SK-N-SH (cell line): ENCODE data around the gene KCNV2. TPM values are rescaled to one million over a fixed set of nuclear protein-coding genes. Genes with fewer than 3 reads are reported as not detected.

Experiments used
- CTCF ChIA-PET: fragments of 300-600, 350-600 bp; formaldehyde crosslinking; extraction: SDS; loops from one replicate; lab custom pipeline; 2021; lab: Yijun Ruan, JAX
- POLR2A ChIA-PET: fragments of 350-600 bp; sonication (Branson Sonifier 250); formaldehyde crosslinking; extraction: SDS; loops from one replicate; lab custom pipeline; 2020; ENCODE audit warnings: antibody characterized with exemption, inconsistent platforms; lab: Yijun Ruan, JAX
- DNase-seq: peaks from one replicate; pipeline ENCODE4 v3.0.0; 2012
- H2AFZ ChIP-seq: fragments of 200-600 bp; sonication (generic); 2 replicates; pipeline ENCODE4 v1.8.1; 2016; ENCODE audit warnings: antibody characterized with exemption, mild to moderate bottlenecking, low read depth
- H3F3A ChIP-seq: fragments of 200-600 bp; sonication (generic); replicated peaks from 2 replicates; pipeline ENCODE3; 2016; ENCODE audit warnings: antibody characterized with exemption, mild to moderate bottlenecking; ENCODE audit not compliant: insufficient read depth
- H3K27ac ChIP-seq, 2 experiments: fragments of 200-500 bp in 1 of 2; fragments of 200-600 bp in 1 of 2; sonication (Bioruptor generic) in 1 of 2; sonication (generic), shearing (Covaris generic) in 1 of 2; 2 replicates each; pipeline versions ENCODE4 v1.5.1 to v1.6.1; 2014 to 2016; ENCODE audit warnings: low read depth in 2 of 2, inconsistent platforms in 1 of 2, low read length in 1 of 2, mild to moderate bottlenecking in 1 of 2, mixed read lengths in 1 of 2
- H3K27me3 ChIP-seq: fragments of 200-600 bp; sonication (generic), shearing (Covaris generic); 2 replicates; pipeline ENCODE4 v1.6.1; 2016; ENCODE audit warnings: mixed run types; ENCODE audit not compliant: insufficient read depth
- H3K36me3 ChIP-seq, 2 experiments: fragments of 200-500 bp in 1 of 2; fragments of 200-600 bp in 1 of 2; sonication (Bioruptor generic) in 1 of 2; sonication (generic) in 1 of 2; replicated peaks in 1 of 2; 2 replicates each; pipeline versions ENCODE3 to v1.5.1; 2014 to 2016; ENCODE audit warnings: low read length in 1 of 2, mild to moderate bottlenecking in 1 of 2; ENCODE audit not compliant: insufficient read depth in 2 of 2, control insufficient read depth in 1 of 2
- H3K4me1 ChIP-seq, 2 experiments: fragments of 200-500 bp in 1 of 2; fragments of 200-600 bp in 1 of 2; sonication (Bioruptor generic) in 1 of 2; sonication (generic), shearing (Covaris generic) in 1 of 2; 2 replicates each; pipeline versions ENCODE4 v1.5.1 to v1.6.1; 2014 to 2016; ENCODE audit warnings: low read depth in 1 of 2, low read length in 1 of 2, mixed run types in 1 of 2; ENCODE audit not compliant: insufficient read depth in 2 of 2, control insufficient read depth in 1 of 2
- H3K4me2 ChIP-seq: fragments of 200-600 bp; sonication (generic), shearing (Covaris generic); 2 replicates; pipeline ENCODE4 v1.6.1; 2017; ENCODE audit warnings: mixed run types
- H3K4me3 ChIP-seq, 2 experiments: fragments of 200-500 bp in 1 of 2; fragments of 200-600 bp in 1 of 2; sonication (Bioruptor generic) in 1 of 2; sonication (generic), shearing (Covaris generic) in 1 of 2; 2 replicates each; pipeline versions ENCODE4 v1.5.1 to v1.8.1; 2014 to 2016; ENCODE audit warnings: low read depth in 2 of 2, inconsistent platforms in 1 of 2, low read length in 1 of 2, mild to moderate bottlenecking in 1 of 2, mixed read lengths in 1 of 2, moderate library complexity in 1 of 2
- H3K79me2 ChIP-seq: fragments of 200-600 bp; sonication (generic); 2 replicates; pipeline ENCODE4 v1.8.1; 2017; ENCODE audit warnings: mild to moderate bottlenecking; ENCODE audit not compliant: insufficient read depth
- H3K9ac ChIP-seq: fragments of 200-600 bp; sonication (generic); 2 replicates; pipeline ENCODE4 v1.6.1; 2017; ENCODE audit warnings: mixed run types
- H3K9me2 ChIP-seq: fragments of 200-600 bp; sonication (generic); 2 replicates; pipeline ENCODE4 v1.6.1; 2017; ENCODE audit warnings: mixed run types
- H3K9me3 ChIP-seq: fragments of 200-600 bp; sonication (generic); 2 replicates; pipeline ENCODE4 v1.6.1; 2017; ENCODE audit warnings: mixed run types, mild to moderate bottlenecking, moderate library complexity
- H4K20me1 ChIP-seq: fragments of 200-600 bp; sonication (generic); 2 replicates; pipeline ENCODE4 v1.6.1; 2017; ENCODE audit warnings: mild to moderate bottlenecking, mixed run types; ENCODE audit not compliant: insufficient read depth
- EP300 ChIP-seq, 2 experiments: IDR thresholded peaks; 2 replicates each; pipeline versions ENCODE4 v1.4.0 to v1.6.1; 2012; ENCODE audit warnings: borderline replicate concordance in 1 of 2, low read depth in 1 of 2, low read length in 1 of 2
- EZH2phosphoT487 ChIP-seq: fragments of 200-600 bp; sonication (generic); IDR thresholded peaks from 2 replicates; pipeline ENCODE4 v1.6.1; 2017; ENCODE audit warnings: low read depth, mixed run types, mild to moderate bottlenecking, antibody characterized with exemption, moderate library complexity, borderline replicate concordance
- FOSL2 ChIP-seq: IDR thresholded peaks from 2 replicates; pipeline ENCODE4 v1.4.0; 2012; ENCODE audit warnings: low read depth, mild to moderate bottlenecking, moderate library complexity, borderline replicate concordance
- GATA2 ChIP-seq: sonication (generic); formaldehyde crosslinking; IDR thresholded peaks from 2 replicates; pipeline ENCODE4 v1.5.0; 2020; ENCODE audit warnings: mild to moderate bottlenecking, missing genetic modification reagents
- JUND ChIP-seq: IDR thresholded peaks from 2 replicates; pipeline ENCODE4 v1.4.0; 2012
- MEF2A ChIP-seq: IDR thresholded peaks from 2 replicates; pipeline ENCODE4 v1.4.0; 2012; ENCODE audit warnings: low read depth, borderline replicate concordance
- MXI1 ChIP-seq: IDR thresholded peaks from 2 replicates; pipeline ENCODE4 v1.6.1; 2012; ENCODE audit warnings: mild to moderate bottlenecking, low read depth, low read length, improper control_type of control experiment
- NFIC ChIP-seq: IDR thresholded peaks from 2 replicates; pipeline ENCODE4 v1.4.0; 2012; ENCODE audit warnings: borderline replicate concordance
- POLR2AphosphoS5 ChIP-seq: IDR thresholded peaks from 2 replicates; pipeline ENCODE4 v1.6.1; 2012; ENCODE audit warnings: low read depth, low read length
- RAD21 ChIP-seq: IDR thresholded peaks from 2 replicates; pipeline ENCODE4 v1.6.1; 2012; ENCODE audit warnings: mild to moderate bottlenecking, low read length
- RCOR1 ChIP-seq: fragments of 150-350 bp; IDR thresholded peaks from 2 replicates; pipeline ENCODE4 v1.6.1; 2017; ENCODE audit warnings: antibody characterized with exemption, low read length
- TEAD4 ChIP-seq: IDR thresholded peaks from 2 replicates; pipeline ENCODE4 v1.4.0; 2012; ENCODE audit warnings: mild to moderate bottlenecking, borderline replicate concordance; ENCODE audit not compliant: insufficient read depth
- YY1 ChIP-seq: IDR thresholded peaks from 2 replicates; pipeline ENCODE4 v1.4.0; 2012; ENCODE audit warnings: low read depth, mild to moderate bottlenecking
- WGBS: methylation state at CpG from one replicate; pipeline ENCODE4 v1.1.6; 2017; ENCODE audit warnings: low lambda C conversion rate; 5-methylcytosine and 5-hydroxymethylcytosine counted together
- polyA plus RNA-seq, 3 experiments: library from polyadenylated mRNA; depleted of rRNA; stranded (reverse); fragments of >200 nt; gene quantifications; 2 replicates each; pipeline ENCODE4 v1.2.3, GENCODE V29; 2012
- TF ChIP-seq, protein P1 (sequence below): IDR thresholded peaks from 2 replicates; pipeline ENCODE4 v1.4.0; 2012; ENCODE audit warnings: low read depth
- TF ChIP-seq, protein P2 (sequence below): fragments of 200-600 bp; sonication (generic); IDR thresholded peaks from 2 replicates; pipeline ENCODE4 v1.6.1; 2017; ENCODE audit warnings: antibody characterized with exemption, mild to moderate bottlenecking, moderate library complexity
- TF ChIP-seq, protein P3 (sequence below): fragments of 150-350 bp; IDR thresholded peaks from 2 replicates; pipeline ENCODE4 v1.6.1; 2016; ENCODE audit warnings: mild to moderate bottlenecking, low read depth, low read length
- TF ChIP-seq, protein P4 (sequence below): IDR thresholded peaks from 2 replicates; pipeline ENCODE4 v1.4.0; 2012; ENCODE audit warnings: low read depth, borderline replicate concordance

The KCNV2 gene
- polyA plus RNA-seq, 1 of the 3 experiments (the other 2 are of a cell fraction), result not detected

DNA sequence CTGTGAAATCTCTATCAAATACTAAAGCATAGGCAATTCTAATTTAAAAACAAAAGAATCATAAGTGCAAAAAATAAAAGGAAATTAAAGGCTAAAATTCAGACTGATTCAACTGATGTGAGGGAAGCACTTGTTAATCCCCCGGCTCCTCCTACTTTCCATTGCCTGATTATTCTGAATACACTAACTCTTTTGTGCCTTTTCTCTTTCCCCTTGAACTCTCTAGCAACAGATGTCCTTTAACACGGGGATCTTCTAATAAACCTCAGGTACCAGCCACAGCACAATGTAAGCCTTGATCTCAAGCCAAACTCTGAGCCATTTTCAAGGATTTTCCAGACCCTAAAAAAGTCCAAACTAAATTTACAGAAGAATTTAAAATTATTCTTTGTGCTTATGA is 61.5 kb downstream of the KCNV2 start:
- CTCF ChIA-PET, result no interaction called here
- H3F3A ChIP-seq, result no peaks in the 10 kb centered on the region

More for the DNA sequence above, 61.5 kb downstream of the KCNV2 start:
- DNase-seq, result no peak
- Histone ChIP-seq H3K79me2 (peaks cover 18% of the 10 kb centered on the region; the same call in 1 of the 2 replicates), H3K9me2 (no peaks in the 10 kb centered on the region), H3K4me3 (no peak overlapping the region), H3K9ac (no peak overlapping the region), H3K4me1 (no peaks in the 10 kb centered on the region), H3K27ac (no peak overlapping the region), H3K36me3 (peaks cover 40 to 75% of the 10 kb centered on the region in 2 experiments), H2AFZ (no peak overlapping the region), H3K27me3 (no peaks in the 10 kb centered on the region), H3K4me2 (no peak overlapping the region), H3K9me3 (peaks cover 6% of the 10 kb centered on the region; the same call in 1 of the 2 replicates), H4K20me1 (no peaks in the 10 kb centered on the region)
- TF ChIP-seq TEAD4 (no peak), RAD21 (no peak), EP300 (IDR thresholded peaks at IDR 0.05; ENCODE audit: borderline replicate concordance in 1 of 2, low read depth in 1 of 2, low read length in 1 of 2) (no peak), YY1 (no peak), JUND (no peak), NFIC (no peak), MEF2A (no peak), RCOR1 (no peak), POLR2AphosphoS5 (no peak), MXI1 (no peak), GATA2 (CRISPR knock-in tag) (no peak), EZH2phosphoT487 (no peak), FOSL2 (no peak)
- TF ChIP-seq, protein P1, sequence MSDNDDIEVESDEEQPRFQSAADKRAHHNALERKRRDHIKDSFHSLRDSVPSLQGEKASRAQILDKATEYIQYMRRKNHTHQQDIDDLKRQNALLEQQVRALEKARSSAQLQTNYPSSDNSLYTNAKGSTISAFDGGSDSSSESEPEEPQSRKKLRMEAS, result no peak
- TF ChIP-seq, protein P2, sequence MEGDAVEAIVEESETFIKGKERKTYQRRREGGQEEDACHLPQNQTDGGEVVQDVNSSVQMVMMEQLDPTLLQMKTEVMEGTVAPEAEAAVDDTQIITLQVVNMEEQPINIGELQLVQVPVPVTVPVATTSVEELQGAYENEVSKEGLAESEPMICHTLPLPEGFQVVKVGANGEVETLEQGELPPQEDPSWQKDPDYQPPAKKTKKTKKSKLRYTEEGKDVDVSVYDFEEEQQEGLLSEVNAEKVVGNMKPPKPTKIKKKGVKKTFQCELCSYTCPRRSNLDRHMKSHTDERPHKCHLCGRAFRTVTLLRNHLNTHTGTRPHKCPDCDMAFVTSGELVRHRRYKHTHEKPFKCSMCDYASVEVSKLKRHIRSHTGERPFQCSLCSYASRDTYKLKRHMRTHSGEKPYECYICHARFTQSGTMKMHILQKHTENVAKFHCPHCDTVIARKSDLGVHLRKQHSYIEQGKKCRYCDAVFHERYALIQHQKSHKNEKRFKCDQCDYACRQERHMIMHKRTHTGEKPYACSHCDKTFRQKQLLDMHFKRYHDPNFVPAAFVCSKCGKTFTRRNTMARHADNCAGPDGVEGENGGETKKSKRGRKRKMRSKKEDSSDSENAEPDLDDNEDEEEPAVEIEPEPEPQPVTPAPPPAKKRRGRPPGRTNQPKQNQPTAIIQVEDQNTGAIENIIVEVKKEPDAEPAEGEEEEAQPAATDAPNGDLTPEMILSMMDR, result no peak
- TF ChIP-seq, protein P3, sequence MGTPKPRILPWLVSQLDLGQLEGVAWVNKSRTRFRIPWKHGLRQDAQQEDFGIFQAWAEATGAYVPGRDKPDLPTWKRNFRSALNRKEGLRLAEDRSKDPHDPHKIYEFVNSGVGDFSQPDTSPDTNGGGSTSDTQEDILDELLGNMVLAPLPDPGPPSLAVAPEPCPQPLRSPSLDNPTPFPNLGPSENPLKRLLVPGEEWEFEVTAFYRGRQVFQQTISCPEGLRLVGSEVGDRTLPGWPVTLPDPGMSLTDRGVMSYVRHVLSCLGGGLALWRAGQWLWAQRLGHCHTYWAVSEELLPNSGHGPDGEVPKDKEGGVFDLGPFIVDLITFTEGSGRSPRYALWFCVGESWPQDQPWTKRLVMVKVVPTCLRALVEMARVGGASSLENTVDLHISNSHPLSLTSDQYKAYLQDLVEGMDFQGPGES, result no peak
- TF ChIP-seq, protein P4, sequence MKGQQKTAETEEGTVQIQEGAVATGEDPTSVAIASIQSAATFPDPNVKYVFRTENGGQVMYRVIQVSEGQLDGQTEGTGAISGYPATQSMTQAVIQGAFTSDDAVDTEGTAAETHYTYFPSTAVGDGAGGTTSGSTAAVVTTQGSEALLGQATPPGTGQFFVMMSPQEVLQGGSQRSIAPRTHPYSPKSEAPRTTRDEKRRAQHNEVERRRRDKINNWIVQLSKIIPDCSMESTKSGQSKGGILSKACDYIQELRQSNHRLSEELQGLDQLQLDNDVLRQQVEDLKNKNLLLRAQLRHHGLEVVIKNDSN, result no peak
- POLR2A ChIA-PET, result interaction anchor here (0.7 kb wide), 1 partner anchor 434 kb away, joined by 3 read pairs; no protein-coding TSS in a partner anchor
- whole genome bisulfite sequencing, result 93% methylated on average over 2 of the region's 2 CpGs

Other genes with a start within 250 kb of the KCNV2 start
- gene VLDLR, start 95.7 kb upstream of the KCNV2 start, polyA plus RNA-seq (2012; rRNA removed), result 9.2 and 12.0 TPM in 2 replicates
- gene PUM3, start 126.6 kb downstream of the KCNV2 start, polyA plus RNA-seq (2012; rRNA removed), result 33.0 and 40.8 TPM in 2 replicates